Measurements from ENCODE around the gene CCDC12. TPM values are rescaled to one million over a fixed set of nuclear protein-coding genes. Genes with fewer than 3 reads are reported as not detected.
"Not testable (repeated sequence)": the region's sequence is repeated elsewhere in the genome, so short reads cannot be mapped to it uniquely, and the experiment has no call there.

Gene CCDC12
- total RNA-seq, 1 donor from 2014 or later = 28.6 TPM

DNA sequence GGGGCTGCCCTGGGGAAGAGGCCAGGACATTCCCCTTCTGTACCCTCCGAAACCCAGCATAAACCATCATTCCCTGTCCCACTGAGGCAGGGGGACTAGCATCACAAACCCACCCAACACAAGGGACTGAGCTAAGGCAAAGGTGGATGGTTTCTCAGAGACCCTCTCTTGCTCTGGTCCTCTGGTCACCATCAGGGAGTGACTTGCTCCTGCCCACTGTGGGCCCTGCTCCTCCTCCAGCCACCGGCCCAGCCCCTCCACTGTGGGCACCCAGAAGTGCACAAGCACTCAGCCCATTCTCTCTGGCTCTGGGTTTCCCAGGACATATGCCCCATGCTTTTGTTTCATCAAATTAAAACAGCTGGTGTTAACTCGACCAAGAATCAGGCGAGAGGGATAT is 54.1 kb downstream of the CCDC12 start:
- no peak for DNase-seq

- DNase-seq = no peak
Measured at GRCh38 chr3:46921871-46922271, 54.7 kb downstream of the CCDC12 start.

- no peak for DNase-seq
Measured at GRCh38 chr3:46921041-46921440, 55.5 kb downstream of the CCDC12 start.

DNA sequence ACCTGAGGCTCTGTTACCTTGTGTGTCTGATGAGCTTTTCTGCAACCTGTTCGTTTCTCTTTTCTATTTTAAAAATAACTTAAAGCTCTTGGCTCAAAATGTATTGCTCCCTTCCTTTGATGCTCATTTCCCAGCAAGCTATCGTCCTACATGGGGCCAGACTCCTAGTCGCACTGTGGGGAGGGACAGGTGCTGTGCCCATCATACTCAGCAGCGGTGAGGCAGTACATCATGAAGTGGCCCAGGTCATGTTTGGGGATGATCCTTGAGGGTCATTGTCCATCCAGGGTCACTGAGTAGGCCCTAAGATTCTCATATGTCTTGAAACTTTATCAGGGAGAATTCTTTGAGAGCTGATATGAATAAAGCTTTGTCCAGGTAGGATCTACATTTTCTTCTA is 57.9 kb downstream of the CCDC12 start:
- DNase-seq = no peak

- DNase-seq = no peak
Measured at GRCh38 chr3:46918202-46918601, 58.3 kb downstream of the CCDC12 start.

DNA sequence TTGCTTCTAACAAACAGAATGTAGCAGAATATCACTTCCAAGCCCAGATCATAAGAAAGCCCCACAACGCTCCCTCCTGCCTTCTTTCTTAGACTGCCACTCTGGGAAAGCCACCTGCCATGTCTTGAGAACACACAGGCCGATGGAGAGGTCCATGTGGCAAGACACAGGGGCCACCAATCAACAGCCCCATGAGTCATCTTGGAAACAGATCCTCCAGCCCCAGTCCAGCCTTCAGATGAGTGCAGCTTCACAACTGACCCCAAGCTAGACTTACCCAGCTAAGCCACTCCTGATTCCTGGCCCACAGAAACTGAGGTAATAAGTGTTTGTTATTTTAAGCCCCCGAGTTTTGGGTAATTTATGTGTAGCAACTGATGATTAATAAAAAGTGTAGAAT is 59.3 kb downstream of the CCDC12 start:
- no peak for DNase-seq

DNA sequence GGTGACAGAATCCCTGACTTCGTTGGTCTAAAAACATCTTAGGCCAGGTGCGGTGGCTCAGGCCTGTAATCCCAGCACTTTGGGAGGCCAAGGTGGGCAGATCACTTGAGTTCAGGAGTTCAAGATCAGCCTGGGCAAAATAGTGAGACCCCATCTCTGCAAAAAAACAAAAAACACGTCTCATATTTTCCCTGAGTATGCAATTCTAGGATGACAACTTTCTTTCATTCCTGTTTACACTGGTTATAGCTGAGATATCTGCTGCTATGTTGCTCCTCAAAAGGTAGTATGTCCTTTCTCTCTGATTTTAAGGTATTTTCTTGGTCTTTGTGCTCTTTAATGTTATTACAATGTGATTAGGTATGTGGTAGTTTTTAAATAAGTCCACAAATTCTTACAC is 59.7 kb downstream of the CCDC12 start:
- no peak for DNase-seq

- no peak for DNase-seq
Measured at GRCh38 chr3:46916278-46916677, 60.3 kb downstream of the CCDC12 start.

- no peak for DNase-seq
Measured at GRCh38 chr3:46915297-46915822, 61.2 kb downstream of the CCDC12 start.

- no peak for DNase-seq
Measured at GRCh38 chr3:46914849-46915248, 61.7 kb downstream of the CCDC12 start.

DNA sequence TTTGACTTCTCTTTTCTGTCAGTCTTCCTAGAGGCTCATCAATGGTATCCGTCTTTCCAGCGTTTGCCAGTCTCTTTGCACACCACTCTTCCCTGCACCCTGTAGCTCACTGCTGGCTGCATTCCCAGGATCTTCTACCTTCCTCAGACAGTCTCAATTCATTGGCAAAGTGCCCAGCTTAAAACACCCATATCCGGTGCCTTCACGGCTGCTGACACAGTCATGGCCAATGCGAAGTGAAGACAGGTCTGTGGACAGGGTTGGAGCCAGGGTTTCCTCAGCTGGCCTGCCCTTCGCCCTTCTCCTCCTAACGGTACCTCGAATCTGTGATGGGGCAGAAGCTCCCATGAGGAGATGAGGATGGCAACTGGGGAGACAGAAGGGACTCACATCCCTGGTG is 62.9 kb downstream of the CCDC12 start:
- DNase-seq = peak; percentile 72

DNA sequence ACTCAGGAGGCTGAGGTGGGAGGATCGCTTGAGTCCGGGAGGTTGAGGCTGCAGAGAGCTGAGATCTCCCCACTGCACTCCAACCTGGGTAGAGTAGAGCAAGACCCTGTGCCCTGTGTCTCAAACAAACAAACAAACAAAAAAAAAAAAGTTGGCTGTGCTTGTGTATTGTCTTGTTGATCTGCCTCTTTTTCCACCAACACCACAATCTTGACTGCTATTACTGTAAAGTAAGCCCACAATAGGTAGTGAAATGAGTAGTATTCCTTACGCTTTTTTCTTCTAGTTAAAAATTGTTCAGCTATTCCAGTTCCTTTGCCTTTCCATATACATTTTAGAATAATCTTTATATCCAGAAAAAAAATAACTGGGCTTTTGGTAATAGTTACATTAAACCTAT is 63.6 kb downstream of the CCDC12 start:
- DNase-seq = no peak

- DNase-seq = not testable (repeated sequence)
Measured at GRCh38 chr3:46910914-46911313, 65.6 kb downstream of the CCDC12 start.

DNA sequence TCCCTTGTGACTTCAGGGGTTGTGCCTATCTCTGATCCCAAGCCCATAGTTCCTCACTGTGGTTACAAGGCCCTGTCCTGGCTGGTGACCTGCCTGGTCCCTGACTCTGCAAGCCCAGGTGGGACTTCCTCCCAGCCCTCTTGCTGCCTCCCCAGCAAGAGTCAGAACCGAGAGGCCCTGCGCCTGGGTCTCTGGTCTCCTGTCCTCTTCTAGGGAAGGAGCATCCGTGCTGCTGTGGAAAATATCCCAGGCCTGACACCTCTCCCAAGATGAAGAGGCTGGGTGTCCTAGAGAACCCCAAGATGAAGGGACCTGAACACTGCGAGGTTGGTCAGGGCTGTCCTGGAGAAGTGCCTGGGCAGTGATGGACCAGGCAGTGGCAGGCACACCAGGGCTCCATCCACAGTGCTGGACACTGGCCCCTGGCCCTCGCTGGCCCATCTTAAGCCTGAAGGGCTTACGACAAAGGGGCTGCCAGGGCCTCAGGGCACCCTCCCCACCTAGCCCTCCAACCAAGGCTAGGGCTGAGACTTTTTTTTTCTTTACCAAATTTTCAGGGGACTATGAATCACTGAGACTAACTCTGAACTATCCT is 66.3 kb downstream of the CCDC12 start:
- no peak for DNase-seq

GRCh38 chr3:46909535-46910161 is 66.9 kb downstream of the CCDC12 start:
- peak; percentile 96 for DNase-seq

DNA sequence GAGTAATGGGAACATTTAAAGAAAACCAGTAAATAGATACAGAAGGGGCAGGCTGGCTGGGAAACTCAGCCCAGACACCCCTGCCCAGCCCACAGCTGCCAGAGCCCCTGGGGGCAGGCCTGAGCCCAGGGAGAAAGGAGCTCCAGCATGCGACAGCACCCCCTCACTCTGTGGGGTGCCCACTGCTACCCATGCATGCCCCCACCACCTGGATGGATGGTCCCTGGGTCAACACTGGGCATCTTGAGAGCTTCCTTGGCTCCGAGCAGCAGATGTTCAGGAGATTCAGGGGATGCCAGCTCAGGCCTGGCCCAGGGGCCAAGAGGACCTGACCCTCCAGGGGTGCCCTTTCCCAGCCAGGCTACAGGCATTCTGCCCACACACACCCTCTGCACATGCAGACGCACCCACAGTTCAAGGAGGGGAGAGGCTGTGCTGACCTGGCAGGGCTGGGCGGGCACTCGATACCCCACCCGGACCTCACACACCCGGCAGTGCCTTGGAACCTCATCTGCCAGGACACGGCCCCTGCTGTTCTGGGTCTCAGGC is 67.5 kb downstream of the CCDC12 start:
- no peak for DNase-seq

- peak; percentile 48 for DNase-seq
Measured at GRCh38 chr3:46908294-46908985, 68.1 kb downstream of the CCDC12 start.

DNA sequence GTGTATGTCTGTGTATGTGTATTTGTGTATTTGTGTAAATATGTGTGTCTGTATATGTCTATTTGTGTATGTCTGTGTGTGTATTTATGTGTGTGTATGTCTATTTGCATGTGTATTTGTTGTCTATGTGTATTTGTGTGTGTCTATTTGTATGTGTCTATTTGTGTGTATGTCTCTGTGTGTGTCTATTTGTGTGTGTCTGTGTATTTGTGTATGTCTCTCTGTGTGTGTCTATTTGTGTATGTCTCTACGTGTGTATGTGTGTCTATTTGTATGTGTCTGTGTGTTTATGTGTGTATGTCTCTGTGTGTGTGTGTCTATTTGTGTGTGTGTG is 68.6 kb downstream of the CCDC12 start:
- no peak for DNase-seq

DNA sequence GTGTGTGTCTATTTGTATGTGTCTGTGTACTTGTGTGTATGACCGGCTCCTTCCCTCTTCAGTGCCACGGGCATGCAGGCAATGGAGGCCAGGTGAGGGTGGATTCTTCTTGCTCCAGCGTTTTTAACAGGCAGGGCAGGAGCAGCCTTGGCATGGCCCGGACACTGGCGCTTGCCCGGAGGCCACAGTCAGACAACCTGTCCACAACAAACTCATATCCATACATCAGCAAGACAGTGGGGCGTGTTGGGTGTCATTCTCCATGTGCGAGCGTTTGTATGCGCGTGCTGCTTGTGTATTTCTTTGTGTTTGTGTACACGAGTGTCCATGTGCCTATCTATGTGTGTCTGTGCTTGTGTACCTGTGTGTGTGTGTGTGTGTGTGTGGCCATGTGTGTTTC is 69.3 kb downstream of the CCDC12 start:
- DNase-seq = no peak

- DNase-seq = no peak
Measured at GRCh38 chr3:46906471-46907058, 70.0 kb downstream of the CCDC12 start.

- DNase-seq = no peak
Measured at GRCh38 chr3:46905661-46906451, 70.7 kb downstream of the CCDC12 start.

GRCh38 chr3:46905213-46905560 is 71.4 kb downstream of the CCDC12 start:
- DNase-seq = no peak
